H1 (cell line): ENCODE data around the gene GNAI1. TPM values are rescaled to one million over a fixed set of nuclear protein-coding genes. Genes with fewer than 3 reads are reported as not detected.

Experiments used
- SAP30 ChIP-seq: fragments of 300-600 bp; sonication (generic); IDR thresholded peaks from 2 replicates; pipeline ENCODE4 v1.7.1; 2012; ENCODE audit warnings: low read length, moderate library complexity, mild to moderate bottlenecking, inconsistent platforms; ENCODE audit not compliant: insufficient read depth, insufficient replicate concordance
- TCF12 ChIP-seq: IDR thresholded peaks from 2 replicates; pipeline ENCODE4 v1.6.1; 2011; ENCODE audit warnings: low read depth, mild to moderate bottlenecking, low read length
- polyA plus RNA-seq, 7 experiments: library from polyadenylated mRNA; depleted of rRNA in 3 of 7; stranded (reverse) in 5 of 7; unstranded in 2 of 7; fragments of >200 nt in 5 of 7; fragments of 200-250 nt in 2 of 7; gene quantifications; 1 replicate in 5 of 7; 2 replicates in 1 of 7; 4 replicates in 1 of 7; pipeline versions ENCODE4 v1.2.1 to v1.2.3, GENCODE V29; 2011 to 2013; ENCODE audit warnings: missing spikeins in 2 of 7, mixed read lengths in 2 of 7
- total RNA-seq: library from RNA; stranded (reverse); fragmentation: NEBNext Ultra II Directional; extraction: Animal tissue kit (Norgen Biotek cat#: 25700); gene quantifications from 2 replicates; pipeline ENCODE4 v1.2.1, GENCODE V29; 2021

The GNAI1 gene
- total and polyA plus RNA-seq, 2 of the 8 experiments (the other 6 are each of a cell fraction or from before 2014, with no cell fraction given): 8.0 to 29.5 TPM

DNA sequence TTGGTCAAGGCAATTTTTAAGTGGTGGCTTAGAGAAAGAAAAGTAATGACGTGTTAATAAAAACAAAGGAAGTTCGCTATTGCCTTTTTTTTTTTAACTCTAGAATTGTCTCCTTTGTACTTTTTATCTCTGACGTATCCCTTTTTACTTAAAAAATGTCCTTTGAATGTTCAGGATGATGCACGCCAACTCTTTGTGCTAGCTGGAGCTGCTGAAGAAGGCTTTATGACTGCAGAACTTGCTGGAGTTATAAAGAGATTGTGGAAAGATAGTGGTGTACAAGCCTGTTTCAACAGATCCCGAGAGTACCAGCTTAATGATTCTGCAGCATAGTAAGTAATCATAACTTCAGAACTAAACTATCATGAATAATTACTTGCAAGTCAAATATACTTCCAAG is 64.4 kb downstream of the GNAI1 start (continued):
- TF ChIP-seq TCF12: no peak
- TF ChIP-seq SAP30: no peak
